Inferior parietal cortex (tissue), 1 donor: ENCODE measurements around the gene KCNAB1.
"Not testable (repeated sequence)": the region's sequence is repeated elsewhere in the genome, so short reads cannot be mapped to it uniquely, and the experiment has no call there.

Source experiments
- DNase-seq: peaks from one replicate; pipeline ENCODE4 v3.0.0-alpha.2; 2016; ENCODE audit errors: extremely low spot score

KCNAB1 gene

DNA sequence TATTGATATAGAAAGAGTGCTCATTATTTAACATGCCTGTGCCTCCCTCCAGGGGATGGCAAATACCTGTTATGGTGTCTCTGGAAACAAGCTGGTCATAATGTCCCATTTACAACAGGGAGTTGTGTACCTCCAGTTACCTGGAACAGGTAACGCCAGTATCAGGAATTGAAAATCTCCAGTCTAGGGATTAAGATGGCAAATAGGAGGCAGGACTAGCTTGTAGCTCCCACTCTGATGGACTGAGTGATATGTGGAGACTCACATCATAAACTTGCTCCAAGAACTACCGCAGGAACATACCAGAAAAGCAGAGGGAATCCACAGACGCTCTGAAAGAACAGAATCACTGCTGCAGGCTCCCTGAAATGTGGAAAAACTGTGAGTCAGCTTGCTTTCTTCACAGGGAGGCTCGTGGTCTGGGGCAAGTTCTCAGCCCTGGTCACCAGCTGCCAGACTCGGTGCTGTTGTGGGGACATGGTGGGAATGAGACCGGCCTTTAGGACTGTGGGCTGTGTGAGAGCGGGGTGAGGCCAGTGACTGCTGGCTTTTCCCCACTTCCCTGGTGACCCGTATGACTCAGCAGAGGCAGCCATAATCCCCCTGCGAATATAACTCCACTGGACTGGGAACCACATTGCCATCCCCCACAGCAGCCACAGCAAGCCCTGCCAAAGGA, 97.4 kb downstream of the KCNAB1 start:
- no peak for DNase-seq

DNA sequence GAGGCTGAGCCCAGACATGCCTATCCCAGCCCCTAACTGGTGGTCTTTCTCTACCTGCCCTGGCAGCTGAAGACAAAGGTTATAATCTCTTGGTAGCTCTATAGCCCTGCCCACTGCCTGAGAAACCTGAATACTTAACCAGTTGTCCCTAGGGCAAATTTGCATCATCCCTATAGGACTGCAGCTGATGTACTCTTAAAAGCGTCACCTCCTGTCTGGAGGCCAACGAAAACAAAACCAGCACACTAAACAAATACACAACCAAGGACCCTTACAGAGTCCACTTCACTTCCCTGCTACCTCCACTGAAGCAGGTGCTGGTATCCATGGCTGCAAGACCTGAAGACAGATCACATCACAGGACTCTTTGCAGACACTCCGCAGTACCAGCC, 98.0 kb downstream of the KCNAB1 start:
- no peak for DNase-seq

DNA sequence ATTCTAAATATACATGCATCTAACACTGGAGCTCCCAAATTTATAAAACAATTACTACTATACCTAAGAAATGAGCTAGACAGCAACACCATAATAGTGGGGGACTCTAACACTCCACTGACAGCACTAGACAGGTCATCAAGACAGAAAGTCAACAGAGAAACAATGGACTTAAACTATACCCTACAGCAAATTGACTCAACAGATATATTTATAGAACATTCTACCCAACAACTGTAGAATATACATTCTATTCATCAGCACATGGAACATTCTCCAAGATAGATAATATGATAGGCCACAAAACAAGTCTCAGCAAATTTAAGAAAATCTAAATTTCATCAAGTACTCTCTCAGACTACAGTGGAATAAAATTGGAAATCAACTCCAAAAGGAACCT, 102.0 kb downstream of the KCNAB1 start:
- not testable (repeated sequence) for DNase-seq

DNA sequence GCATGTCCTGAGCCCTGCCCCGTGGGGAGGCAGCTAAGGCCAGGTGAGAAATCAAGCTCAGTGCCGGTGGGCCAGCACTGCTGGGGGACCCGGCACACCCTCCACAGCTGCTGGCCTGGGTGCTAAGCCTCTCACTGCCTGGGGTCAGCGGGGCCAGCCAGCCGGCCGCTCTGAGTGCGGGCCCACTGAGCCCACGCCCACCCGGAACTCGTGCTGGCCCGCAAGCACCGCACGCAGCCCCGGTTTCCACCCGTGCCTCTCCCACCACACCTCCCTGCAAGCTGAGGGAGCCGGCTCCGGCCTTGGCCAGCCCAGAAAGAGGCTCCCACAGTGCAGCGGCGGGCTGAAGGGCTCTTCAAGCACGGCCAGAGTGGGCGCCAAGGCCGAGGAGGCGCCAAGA, 103.7 kb downstream of the KCNAB1 start:
- DNase-seq: not testable (repeated sequence)

DNA sequence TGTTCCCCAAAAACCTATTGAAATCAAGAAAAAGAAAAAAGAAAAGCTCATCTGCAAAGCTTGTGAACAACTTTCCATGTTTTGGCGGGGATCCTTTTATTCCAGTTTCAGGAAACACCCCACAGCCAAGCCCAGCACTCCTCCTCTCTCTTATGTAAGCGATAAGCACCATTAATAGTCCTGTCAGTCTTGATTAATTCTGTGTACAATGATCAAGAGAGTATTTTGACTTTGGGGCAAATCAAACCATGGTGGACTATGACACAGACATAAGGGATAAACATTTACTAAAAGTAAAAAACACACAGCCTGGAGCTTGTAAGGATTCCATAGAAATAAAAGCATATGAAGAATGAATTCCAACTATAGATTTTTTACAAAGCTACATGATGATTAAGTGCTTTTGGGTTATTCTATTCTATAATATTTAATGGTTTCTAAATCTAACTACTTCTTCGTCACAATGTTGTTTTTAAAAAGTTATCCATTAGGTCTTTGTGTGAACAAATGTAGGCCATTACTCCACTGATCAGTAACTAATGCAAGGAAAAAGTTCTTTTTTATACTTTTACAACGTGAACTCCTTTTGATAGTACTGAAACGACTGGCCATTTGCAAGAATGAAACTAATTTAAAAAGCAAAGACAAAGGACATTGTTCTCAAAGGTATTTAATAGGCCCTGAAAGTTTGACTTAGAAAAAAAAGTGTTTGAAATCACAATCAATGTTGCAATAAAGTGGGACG, 106.5 kb downstream of the KCNAB1 start:
- DNase-seq: no peak

DNA sequence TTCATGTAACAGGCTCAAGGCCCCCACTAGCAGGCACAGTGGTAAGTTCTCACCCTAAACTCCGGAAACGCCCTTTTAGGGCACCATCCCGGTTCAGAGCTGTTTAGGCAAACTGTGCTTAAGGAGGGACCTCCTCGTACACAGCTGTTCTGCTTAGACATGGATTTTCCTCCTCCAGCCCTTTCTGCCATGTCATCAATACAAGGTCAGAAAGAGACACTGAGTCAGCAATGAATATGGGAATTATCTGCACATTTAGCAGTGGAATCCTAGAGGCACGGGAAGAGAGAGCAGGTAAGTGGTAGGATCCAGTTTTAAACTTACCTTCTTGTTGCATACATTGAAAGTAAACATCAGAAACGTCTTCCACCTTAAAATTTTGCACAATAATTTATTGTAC, 107.3 kb downstream of the KCNAB1 start:
- DNase-seq: no peak

DNA sequence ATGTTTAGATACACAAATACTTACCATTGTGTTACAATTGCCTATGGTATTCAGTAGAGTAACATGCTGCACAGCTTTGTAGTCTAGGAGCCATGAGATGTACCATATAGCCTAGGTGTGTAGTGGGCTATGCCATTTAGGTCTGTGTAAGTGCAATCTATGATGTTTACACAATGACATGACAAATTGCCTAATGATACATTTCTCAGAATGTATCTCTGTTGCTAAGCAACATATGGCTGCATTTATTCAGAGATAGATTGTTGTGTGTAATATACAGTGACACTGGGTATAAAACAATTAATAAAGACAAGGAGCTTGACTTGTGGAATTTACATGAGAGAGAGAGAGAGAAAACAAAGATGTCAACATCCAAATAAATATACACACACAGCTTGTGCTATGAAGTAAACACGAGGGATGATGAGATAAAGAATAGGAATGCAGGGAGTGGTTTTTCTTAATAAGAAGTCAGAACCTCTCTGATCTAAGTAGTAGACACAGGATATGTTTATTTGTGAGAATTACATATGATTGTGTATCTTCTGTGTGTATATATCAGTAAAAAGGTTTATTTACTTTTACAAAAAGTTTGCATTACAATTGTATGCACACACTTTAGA, 110.0 kb downstream of the KCNAB1 start:
- no peak for DNase-seq

DNA sequence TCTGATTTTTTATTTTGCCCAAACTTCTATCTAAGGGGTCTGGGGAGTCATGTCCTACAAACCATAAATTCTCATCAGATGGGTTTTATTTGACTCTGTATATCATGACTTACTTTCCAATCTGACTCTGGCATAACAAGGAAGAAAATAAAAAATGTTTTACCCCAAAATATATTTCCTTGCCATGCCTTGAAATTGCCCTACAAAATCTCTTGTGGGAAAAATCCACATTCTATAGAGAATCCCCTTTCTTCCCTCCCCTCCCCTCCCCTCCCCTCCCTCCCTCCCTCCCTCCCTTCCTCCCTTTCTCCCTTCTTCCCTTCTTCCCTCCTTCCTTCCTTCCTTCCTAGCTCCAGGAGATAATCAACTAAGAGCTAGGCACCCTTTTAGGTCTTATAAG, 110.8 kb downstream of the KCNAB1 start:
- not testable (repeated sequence) for DNase-seq

DNA sequence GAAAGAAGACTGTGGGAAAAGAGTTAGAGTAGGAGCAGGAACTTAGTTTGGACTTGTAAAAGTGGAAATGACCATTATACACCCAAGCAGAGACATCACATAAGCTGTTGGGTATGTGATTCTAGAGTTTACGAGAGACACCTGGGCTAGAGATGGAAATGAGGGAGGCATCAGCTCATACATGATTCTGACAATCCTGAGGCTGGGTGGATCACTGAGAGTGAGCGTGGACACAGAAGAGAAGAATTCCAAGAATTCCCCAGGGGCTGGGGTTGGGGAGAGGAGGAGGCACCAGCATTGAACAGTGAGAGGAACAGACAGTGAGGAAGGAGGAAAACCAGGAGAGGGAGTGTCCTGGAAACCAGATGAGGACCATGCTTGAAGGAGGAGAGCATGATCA, 113.5 kb downstream of the KCNAB1 start:
- no peak for DNase-seq

DNA sequence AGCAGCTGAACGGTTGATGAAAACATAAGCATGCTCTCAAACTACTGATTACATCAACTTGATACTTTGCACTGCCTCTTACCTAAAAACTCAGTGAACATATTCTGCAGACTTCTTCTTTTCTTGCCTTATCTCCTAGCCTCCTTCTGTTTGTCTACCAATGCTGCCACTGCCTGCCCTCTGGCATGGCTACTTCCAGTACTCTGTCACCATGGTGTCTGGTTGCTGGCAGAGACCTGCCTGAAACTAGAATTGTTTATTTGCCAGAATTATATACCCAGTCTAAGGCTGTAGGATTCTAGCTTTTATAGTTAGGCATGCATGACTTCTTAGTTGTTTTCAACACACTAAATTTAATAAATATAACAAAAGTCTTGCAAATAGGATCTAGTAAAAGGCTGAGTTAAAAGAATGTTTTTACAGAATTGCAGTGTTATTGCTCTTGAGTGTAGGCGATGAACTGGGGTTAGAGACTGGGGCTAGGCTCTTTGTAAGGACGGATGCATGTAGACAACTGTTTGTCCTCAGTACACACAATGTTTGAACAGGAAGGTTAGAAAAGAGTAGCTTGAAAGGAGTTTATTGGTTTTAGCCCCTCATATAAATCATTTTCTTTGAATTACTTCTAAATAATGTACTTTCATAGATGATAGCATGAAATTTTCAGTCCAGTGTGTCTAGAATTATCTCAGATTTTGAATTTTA, 116.3 kb downstream of the KCNAB1 start:
- no peak for DNase-seq

DNA sequence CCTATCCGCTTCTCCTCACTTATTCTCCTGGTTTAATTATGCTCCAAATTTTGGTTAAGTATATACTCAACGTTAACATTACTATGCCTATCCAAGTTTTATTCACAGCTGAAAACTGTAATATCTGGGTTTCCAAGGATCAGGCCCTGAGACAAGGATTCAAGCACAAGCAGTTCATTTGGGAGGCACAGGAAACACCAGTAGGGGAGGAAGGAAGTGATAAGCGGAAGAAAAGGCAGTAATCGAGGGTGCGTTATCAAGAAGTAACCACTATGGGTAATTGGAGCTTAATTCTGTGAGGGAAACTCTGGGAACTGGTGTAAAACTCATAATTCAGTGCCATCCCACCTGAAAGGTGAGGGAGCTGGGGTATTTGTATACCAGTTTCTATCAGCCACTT, 120.3 kb downstream of the KCNAB1 start:
- DNase-seq: no peak

DNA sequence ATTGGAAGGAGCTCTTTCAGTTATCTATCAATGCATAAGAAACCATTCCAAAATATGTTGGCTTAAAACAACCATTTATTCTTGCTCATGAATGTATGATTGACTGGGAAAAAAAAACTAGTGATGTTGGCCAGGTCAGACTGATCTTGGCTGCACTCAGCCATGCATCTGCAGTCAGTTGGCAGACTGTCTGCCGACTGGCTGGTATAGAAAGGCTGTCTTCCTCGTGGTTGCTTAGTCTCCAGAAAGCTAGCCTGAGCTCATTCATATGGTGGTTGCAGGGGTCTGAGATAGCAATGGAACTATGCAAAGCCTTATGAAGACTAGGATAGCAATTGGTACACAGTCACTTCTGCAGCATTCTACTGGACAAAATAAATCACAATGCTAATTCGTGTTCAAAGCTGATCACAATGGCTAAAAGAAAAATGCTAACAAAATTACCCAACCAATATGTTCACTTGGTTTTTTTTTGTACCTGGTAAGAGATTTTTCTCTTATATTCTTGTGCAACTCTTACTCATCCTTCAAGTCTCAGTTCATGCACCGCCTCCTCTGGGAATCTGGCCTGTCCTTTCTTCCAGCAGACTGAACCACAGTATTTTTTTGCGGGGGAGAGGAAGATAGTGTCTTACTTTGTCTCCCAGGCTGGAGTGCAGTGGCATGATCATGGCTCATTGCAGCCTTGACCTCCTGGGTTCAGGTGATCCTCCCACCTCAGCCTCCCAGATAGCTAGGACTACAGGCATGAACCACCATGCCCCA, 126.8 kb downstream of the KCNAB1 start:
- DNase-seq: peak; percentile 38

DNA sequence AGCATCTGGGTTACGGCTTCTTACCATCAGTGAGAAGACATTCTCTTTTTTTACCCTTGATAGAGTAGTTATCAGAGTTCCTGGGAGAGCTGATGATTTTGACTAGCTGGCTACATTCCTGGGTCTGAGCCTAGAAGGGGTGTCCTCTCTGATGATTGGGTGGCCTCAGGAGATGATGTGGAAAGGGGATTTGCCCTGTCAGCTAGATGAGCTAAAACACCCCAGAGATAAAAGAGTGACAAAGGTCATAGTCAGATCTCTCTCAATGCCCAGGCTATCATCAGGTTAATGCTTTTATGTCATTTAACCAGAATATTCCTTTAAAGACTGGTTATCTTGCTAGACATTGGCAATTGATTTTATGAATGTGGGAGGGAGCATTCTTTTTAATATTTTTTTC, 130.2 kb downstream of the KCNAB1 start:
- no peak for DNase-seq

DNA sequence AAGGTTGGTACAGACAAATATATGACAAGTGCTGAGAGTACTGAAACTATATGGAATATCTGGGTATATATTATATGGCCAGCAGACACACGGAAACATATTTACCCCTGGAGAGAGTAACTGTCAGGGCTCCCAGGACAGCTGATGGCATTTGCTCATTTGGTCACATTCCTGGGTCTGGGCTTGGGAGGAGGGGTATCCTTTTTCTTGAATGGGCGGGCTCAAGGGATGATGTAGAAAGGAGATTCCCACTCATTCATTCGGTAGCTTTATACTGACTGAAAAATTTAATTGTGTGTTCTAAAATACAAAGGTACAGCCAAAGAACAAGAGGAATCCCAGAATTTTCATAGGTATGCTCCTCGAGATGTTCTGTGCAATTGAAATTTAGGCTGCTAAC, 131.0 kb downstream of the KCNAB1 start:
- DNase-seq: no peak

DNA sequence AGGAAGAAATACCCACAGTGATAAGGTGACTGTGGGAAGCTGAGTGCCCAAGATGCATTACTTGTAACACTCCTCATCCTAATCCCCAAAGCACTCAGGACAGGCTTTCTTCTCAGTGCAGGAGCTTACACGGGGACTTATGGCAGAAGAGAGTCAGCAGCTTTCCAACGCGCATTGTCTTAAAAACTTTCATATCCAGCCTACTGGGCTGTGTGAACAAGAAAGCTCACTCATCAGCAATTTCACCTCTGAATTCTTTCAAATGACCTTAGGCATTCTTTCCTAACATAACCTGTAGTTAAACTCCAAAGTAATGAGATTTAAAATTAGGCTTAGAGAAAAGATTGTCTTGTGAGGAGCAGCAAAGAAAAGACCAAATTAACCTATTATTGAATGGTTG, 132.3 kb downstream of the KCNAB1 start:
- DNase-seq: no peak

DNA sequence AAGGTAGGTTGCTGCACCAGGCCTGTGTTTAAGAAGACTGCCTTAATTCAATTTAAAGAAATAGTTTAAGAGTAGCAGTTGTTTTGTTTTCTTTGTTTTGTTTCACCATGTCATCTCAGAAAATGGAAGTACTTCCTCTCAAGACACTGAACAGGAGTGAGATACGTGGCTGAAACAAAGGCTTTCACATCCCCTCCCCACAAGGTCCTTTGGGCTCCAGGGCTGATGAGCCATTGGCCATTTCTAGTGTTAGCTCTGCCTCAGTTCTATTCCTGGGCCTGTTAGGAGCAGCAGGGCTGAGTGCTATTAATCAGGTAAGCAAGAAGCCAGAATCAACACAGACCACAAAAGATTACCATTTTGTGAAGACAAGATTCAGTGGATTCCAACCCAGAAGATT, 132.8 kb downstream of the KCNAB1 start:
- DNase-seq: no peak

DNA sequence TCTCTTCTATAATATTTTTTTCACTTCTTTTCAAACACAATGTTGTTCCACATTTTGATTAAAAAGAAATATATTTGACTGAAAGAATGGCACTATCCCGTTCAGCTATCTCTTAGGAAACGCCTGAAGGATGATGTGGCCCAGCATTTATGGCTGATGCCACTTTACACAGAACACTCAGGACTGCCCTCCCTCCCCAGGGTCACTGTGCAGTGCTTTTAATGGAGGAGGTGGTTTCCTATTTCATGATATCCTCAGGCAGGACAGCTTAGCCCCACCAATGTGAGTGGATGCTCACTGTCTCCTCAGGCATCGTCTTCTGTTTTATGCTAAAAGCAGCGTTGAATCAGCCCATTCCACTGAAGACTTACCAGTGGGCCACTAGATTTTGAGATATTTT, 135.9 kb downstream of the KCNAB1 start:
- no peak for DNase-seq

DNA sequence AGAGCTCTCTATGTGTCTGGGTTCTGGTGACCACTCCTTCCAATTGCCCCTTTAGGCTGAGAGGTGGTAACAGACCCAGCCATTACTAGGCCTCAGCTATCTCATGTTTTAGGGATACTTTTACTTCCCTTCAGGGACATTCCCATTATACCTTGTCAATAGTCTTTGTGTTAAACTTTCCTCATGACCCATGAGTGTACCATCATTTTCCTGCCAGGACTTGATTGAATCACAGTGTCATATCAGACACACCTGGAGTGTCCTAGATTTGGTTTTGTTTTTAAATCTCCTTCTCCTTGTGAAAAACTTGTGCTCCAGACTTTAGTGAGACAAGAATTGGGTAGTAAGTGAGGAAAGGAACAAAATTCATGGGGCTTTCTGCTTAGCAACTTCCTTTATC, 136.6 kb downstream of the KCNAB1 start:
- no peak for DNase-seq

DNA sequence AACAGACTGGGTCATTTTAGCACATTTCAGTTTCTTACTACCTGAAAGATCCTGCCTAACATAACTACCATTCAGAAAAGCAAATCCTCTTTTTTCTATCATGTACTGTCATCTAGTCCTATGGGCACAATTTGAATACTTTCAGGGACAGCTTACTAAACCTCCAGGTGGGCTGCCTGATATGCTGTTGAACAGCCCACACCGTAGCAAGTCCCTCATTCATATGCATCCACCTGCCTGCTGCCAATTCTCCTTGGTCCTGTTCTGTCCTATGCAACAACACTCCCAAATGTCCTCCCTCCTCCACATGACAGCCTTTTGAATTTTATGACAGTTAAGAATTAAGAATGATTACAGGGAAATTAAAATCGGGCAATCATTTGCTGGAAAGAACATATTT, 137.9 kb downstream of the KCNAB1 start:
- no peak for DNase-seq

DNA sequence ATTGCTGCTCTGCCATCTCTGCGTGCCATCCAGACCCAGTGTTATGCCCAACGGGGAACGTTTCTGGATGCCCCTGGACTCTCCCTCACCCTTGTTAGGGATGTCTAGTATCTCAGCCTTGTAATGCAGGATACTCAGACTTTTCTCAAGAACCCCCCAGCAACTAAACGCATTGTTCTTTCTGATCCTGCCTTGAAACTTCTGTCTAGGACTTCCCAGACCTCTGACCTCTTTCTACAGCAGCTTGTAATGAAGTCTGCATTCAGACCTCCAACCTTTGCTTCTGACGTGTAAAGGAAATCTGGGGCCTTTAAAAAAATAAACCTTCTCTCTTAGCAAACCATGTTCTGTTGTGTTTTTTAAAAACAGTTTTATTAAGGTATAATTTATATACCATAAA, 139.5 kb downstream of the KCNAB1 start:
- DNase-seq: no peak

DNA sequence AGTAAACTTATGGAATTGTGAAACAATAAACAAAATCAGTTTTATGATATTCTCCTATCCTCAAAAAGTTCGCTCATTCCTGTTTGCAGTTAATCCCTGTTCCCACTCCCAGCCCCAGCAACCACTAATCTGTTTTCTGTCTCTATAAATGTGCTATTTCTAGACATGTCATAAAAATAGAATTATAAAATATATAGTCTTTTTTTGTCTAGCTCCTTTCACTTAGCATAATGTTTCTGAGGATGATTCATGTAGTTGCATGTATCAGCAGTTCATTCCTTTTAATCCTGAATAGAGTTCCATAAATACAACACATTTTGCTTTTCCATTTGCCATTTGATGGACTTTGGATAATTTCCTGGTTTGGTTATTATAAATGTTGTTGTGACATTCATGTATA, 140.0 kb downstream of the KCNAB1 start:
- no peak for DNase-seq

DNA sequence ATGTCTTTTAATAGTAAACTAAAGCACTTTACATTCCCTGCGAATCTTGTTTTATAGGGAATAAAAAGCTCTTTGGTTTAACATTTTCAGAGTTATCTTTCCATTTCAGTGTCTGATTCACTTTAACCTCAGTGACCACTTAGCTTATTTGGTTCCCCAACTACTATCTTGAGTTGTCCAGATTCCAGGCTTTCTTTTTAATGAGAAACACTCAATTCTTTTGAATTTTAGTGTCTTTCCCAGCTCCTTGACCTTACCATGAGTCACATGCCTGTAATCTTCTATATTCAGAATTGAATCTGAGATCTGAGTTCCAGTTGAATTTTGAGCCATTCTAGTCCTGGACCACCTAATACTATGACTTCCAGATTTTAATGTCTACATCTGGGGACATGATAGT, 144.4 kb downstream of the KCNAB1 start:
- DNase-seq: no peak
